GM20000 (cell line): Measurements from ENCODE around the gene SH3GLB2.

Source experiments
- DNase-seq: peaks from one replicate; pipeline ENCODE4 v3.0.0; 2012; ENCODE audit warnings: low spot score
- TF ChIP-seq, protein P1 (sequence below): IDR thresholded peaks from 2 replicates; pipeline ENCODE4 v1.5.1; 2012; ENCODE audit warnings: mild to moderate bottlenecking, control low read depth; ENCODE audit errors: extremely low read depth, missing control alignments

The SH3GLB2 gene

DNA sequence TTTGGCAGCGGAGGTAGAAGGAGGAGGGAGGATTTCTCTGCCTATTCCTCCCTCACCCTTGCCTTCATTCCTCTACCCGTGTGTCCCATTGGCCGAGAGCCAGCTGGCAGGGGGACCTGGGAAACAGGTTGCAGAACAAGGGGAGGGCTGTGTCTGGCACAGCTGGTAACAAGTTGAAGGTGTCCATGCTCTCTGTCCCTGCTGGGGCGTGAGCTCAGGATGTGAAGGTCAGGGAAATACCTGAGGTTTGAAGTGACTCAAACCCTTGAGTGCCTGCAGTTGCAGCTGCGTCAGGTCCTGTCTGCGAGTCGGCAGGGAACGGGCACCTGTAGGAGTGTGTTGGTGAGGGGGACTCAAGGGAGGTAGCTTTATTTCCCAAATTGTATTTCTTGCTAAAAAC, 24.5 kb upstream of the SH3GLB2 start:
- TF ChIP-seq, protein P1, sequence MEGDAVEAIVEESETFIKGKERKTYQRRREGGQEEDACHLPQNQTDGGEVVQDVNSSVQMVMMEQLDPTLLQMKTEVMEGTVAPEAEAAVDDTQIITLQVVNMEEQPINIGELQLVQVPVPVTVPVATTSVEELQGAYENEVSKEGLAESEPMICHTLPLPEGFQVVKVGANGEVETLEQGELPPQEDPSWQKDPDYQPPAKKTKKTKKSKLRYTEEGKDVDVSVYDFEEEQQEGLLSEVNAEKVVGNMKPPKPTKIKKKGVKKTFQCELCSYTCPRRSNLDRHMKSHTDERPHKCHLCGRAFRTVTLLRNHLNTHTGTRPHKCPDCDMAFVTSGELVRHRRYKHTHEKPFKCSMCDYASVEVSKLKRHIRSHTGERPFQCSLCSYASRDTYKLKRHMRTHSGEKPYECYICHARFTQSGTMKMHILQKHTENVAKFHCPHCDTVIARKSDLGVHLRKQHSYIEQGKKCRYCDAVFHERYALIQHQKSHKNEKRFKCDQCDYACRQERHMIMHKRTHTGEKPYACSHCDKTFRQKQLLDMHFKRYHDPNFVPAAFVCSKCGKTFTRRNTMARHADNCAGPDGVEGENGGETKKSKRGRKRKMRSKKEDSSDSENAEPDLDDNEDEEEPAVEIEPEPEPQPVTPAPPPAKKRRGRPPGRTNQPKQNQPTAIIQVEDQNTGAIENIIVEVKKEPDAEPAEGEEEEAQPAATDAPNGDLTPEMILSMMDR = no peak
- no peak for DNase-seq

DNA sequence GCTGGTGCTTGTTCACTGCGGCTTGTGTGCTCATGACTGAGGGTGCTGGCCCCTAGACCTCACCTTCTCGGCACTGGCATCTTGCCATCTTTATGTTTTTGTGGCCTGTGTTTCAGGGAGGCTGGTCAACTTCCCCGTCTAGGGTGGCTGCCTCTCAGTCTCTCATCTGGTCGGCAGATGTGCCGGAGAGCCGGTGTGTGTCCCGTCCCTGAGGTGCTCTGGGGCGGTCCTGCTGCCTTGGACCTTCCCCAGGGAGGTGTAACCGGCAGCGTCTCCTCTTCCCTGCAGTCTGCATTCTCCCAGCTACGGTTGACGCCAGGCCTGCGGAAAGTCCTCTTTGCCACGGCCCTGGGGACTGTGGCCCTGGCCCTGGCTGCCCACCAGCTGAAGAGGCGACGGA, 13.9 kb upstream of the SH3GLB2 start:
- no peak for DNase-seq
- TF ChIP-seq, protein P1 = no peak

DNA sequence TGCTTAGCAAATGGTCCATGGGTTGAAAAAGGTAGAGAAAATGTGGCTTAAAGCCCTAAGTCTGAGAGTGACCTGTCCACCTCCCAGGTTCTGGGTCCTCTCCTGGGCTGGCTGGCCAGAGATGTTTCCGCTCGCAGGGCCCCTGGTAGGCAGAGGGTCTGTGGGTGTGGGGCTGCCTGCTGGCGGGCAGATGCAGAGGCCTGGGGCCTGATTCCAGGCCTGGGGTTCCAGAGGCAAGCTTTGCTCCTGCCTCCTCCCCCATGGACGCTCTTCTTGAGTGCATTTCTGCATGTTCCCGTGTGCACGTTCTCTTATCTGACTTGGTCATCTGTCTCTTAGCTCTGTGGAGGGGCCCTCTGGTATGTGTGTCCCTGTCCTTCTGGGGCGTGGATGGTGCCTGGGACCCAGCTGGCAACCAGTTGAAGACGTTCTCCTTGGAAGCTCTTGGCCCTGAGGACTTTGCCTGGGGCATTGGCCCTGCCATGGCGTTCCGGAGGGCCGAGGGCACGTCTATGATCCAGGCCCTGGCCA, 12.0 kb upstream of the SH3GLB2 start:
- TF ChIP-seq, protein P1 = no peak
- no peak for DNase-seq

DNA sequence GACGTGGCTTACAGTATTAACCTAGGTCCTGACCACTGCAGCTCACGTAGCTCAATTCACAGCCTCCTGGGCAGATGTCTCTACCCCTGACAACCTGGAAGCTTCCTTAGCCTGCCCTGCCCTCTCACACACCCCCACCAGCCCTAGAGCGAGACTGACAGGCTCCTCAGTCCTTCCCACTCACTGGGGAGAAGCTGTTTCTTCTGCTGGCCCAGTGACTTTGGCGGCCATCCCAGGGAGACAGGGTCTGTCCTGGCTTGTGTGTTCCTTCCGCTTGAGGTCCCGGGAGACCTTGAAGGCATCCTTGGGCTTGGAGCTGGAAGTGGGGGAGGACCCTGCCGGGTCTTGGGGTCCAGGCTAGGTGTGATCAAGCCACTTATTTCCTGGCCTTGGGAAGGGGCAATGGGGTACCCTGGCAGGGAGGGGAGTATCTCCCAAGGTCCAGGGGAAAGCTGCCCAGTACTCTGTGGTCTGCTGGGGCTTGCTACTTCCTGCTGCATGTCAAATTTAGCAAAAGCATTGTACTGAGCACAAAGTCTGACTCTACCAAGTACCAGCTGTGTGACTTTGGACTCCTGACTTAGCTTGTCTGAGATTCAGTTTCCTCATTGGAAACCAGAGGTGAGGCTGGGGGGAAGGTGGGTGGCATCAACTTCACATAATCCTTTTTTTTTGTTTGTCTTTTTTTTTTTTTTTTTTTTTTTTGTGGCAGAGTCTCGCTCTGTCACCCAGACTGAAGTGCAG, 10.2 kb upstream of the SH3GLB2 start:
- TF ChIP-seq, protein P1 = no peak
- no peak for DNase-seq

DNA sequence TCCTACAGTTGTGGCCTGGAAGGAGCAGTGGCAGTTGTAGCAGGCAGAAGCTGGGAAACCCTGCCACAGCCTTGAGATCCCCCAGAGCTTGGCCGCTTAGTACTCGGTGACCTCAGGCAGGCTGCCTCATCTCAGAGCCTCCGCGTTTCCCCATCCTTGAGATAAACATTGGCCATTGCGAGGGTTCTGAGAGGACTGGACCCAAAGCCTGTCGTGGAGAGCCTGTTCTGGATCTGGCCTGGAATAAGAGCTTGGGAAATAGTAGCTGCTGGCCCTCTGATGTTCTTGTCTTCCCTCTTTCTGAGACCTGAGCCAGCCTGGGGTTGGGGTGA, 9.6 kb upstream of the SH3GLB2 start:
- TF ChIP-seq, protein P1 = no peak
- DNase-seq = no peak

DNA sequence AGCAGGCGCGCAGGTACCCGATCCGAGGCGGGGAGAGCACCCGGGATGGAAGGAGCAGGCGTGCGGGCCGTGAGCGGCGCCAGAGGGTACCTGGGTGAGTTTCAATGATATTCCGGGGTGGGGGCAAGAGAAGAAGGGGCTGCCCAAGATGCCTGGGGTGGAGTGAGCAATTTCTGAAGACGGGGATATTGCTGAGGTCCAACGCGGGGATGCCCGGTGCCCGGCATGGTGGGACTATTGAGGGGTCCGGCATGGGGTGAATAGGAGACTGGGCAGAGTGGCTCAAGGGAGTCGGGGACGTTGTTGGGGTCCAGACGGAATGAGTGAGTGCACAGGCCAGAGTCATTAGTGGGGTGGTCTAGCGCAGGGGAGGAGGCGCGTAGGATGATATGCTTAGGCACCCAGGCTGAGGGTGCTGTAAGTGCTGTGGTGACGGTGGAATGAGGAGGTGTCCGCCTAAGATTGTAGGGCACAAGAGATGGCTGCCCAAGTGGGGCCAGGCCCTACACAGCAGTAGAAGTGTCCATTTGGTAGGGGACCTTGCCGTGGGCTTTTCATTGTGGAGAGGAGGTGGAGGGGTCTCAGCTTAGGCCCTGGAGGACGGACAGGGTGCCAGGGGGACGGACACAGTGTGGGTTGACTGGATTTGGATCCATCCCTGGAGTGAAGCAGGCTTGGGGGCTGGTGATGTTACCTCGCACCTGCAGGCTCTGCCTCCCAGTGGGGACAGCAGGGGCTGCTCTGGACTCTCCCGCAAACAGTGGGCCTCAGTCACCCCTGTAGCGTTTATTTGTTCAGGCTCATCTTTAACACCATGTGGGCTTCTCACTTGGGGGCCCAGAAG, 9.0 kb upstream of the SH3GLB2 start:
- TF ChIP-seq, protein P1 = no peak
- DNase-seq = no peak
